Thyroid gland (tissue), 4 donors: Measurements from ENCODE around the gene SPINK7.
"Not testable (repeated sequence)": the region's sequence is repeated elsewhere in the genome, so short reads cannot be mapped to it uniquely, and the experiment has no call there.

Experiments
- CTCF ChIP-seq, 6 experiments: fragments of 200-600 bp in 3 of 6; fragments of 450-650 bp in 3 of 6; sonication (generic) in 3 of 6; IDR thresholded peaks; one replicate each; pipeline ENCODE4 v1.5.1; 2016 to 2019; ENCODE audit warnings: antibody characterized with exemption in 6 of 6, mild to moderate bottlenecking in 2 of 6, inconsistent platforms in 1 of 6, moderate library complexity in 1 of 6
- POLR2A ChIP-seq, 2 donors: fragments of 450-650 bp; IDR thresholded peaks; one replicate each; pipeline ENCODE4 v1.6.1; 2017; ENCODE audit warnings: antibody characterized with exemption in 2 of 2, mild to moderate bottlenecking in 2 of 2, moderate library complexity in 1 of 2

GRCh38 chr5:148281336-148281735 is 30.9 kb upstream of the SPINK7 start:
- not testable (repeated sequence) for TF ChIP-seq CTCF, POLR2A (IDR thresholded peaks at IDR 0.05)
